ENCODE results near the gene TESK2.

The TESK2 gene

DNA sequence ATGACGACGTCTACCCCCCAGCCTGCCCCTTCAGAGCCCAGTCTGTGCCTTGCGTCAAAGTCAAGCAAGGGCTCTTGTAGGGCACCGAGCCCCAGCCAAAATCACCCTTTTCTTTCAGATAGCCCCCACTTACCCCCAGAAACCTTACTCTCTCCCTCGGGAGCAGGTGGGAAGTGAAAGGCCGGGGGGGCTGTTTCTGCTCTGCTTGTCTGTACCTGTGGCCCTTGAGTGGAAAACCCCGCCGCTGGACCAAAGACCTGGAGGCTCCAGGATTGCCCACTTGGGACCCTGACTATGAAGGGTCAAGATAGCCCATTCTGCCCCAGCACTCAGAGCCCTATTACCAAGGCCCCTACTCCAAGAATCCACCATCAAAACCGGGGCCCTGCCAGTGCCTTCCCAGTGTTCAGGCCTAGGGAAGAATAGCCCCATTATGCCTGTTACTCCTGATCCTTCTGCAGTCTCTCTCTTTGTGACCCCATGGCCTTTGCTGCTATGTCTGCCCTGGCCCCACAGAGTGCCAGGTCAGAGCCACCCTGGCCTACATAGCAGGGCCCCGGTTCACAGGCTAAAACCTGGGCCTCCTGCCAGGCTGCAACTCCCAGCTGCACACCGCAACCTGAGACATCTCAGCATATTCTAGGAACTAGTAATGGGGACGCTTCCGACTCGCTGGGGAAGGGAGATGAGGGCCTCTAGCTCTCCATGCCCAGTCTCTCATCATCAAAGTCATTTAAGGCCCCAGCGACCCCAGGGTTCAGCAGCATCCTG is 186.5 kb downstream of the TESK2 start:
- DNase-seq (ENCODE audit: low read depth) = no peak

DNA sequence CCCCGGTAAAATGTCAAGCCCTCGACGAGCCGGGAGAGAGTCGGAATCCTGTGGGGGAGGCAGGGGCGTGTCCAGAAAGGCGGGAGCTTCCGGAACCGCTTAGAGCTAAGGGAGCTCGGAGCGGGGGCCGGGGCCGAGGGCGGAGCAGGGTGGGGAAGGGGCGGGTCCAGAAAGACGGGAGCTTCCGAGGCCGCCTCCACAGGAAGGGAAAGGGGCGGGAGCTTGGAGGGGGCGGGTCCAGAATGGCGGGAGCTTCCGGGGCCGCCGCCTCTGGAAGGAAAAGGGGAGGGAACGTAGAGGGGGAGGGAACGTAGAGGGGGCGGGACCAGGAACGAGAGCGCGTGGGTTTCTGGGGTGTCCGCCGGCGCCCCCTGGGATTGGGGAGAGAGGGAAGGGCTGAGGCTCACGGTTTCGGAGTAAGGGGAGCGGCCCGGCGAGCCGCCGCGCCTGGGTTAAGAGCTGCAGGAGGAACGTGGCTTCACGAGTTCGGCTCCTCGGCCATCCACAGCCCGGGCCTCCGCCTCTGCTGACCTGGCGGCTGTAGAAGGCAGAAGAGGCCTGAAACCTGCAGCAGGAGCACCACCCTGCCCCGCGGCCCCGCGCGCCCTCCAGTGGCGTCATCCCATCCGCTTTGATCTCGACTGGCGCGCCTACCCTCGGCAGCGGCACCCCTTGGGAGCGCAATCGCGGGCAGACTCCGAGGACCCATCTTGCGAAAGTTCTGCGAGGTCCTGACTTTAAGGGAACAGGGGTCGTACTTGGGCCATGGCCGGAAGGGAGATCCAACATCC is 187.2 kb downstream of the TESK2 start:
- peak; percentile 96 for DNase-seq (ENCODE audit: low read depth)

DNA sequence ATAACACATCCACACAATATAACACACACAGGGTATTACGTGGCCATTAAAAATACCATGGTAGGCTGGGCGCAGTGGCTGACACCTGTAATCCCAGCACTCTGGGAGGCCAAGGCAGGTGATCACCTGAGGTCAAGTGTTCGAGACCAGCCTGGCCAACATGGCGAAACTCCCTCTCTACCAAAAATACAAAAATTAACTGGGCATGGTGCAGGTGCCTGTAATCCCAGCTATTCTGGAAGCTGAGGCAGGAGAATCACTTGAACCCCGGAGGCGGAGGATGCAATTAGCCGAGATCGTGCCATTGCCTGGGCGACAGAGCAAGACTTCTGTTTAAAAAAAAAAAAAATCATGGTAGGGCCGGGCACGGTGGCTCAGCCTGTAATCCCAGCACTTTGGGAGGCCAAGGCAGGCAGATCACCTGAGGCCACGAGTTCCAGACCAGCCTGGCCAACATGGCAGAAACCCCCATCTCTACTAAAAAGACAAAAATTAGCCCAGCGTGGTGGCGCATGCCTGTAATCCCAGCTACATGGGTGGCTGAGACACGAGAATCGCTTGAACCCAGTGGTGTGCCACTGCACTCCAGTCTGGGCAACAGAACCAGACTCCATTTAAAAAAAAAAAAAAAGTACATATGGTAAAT is 188.3 kb downstream of the TESK2 start:
- DNase-seq (ENCODE audit: low read depth) = no peak

DNA sequence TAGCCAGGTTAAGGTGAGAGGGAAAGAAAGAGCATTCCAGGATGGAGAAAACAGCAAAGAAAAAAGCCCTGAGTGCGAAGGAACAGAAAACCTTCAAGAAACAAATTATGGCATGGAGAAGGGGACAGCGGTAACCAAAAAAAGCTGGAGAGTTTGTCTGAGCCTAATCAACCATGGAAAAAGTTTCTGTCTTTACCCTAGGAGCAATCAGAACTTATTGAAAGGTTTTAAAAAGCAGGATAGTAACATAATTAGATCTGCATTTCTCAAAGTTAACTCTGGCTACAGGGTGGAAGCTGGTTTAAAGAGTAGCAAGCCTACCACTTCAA is 190.3 kb downstream of the TESK2 start:
- no peak for DNase-seq (ENCODE audit: low read depth)

DNA sequence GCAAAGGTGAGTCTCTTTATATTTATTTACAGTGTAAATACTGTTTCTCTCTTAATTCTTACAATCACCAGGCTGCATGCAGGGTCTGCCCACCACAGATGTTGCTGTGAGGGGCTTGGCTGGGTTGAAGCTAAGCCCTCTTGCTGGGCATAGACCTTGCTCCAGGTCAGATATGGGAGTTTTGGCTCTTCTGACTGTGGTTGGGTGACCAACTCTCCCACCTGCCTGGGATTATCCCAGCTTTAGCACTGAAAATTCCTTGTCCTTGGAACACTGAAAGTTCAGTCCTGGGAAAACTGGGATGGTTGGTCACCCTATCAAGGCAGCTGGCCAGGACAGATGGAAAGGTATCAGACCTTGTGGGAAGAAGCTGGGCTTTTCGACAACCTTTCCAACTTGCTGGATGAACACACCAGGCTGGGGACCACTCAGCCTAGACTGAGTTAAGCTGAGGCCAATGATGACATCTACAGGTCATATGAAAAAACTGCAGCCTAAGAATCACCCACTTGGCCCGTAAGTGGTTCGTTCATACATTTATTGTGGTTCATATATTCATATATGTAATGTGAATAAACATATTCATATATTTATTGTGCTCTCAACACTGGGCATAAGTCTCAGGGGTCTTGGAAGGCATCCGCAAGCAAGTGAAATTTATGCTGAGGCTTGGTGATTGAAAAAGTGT is 190.8 kb downstream of the TESK2 start:
- DNase-seq (ENCODE audit: low read depth) = no peak

DNA sequence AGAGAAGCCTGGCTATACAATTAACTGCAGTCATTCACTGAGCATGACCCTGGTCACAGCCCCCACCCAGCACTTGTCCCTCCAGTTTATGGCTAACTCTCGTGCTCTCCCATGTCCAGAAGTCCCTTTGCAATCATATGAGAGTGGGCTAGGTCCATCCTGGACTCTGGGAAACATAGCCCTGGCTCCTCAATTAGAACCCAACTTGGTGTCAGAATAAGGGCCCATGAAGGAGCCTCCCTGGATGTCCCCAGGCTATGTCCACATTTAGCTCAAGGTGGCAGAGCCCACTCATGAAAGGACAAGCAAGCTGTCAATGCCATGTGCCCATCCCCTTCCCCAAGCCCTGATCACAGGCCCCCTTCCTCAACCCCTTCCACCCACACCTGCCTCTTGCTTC is 191.7 kb downstream of the TESK2 start:
- no peak for DNase-seq (ENCODE audit: low read depth)

DNA sequence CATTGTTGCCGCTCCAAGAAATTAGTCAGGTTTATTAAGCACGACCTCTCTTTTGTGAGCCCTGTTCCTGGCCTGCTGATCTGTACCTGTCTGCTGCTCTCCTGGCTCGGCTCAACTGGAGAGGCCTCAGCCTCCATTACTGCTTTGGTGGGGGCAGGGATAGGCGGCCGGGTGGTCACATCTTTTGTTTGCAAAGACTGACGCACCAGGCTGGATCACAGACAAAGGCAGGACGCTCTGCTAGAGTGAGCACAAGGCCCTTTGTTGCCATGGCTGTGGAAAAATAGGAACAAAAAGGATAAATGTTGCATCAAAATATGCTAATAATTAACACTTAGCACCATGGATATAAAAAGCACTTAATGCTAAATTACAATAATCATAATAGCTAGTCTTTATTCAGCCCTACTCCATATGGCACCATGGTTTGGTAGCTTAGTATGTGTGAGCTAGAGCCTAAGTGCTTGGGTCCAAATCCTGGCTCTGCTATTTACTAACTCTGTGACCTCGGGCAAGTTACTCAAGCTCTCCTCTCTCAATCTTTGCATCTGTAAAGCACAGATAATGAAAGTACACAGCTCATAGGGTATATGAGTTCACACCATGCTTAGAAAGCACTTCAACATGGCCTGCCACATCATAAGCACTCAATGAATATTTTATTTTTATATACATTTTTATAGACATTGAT is 193.2 kb downstream of the TESK2 start:
- no peak for DNase-seq (ENCODE audit: low read depth)
